GM23248 (cell line): Measurements from ENCODE around the gene RAB3IL1. TPM values are rescaled to one million over a fixed set of nuclear protein-coding genes. Genes with fewer than 3 reads are reported as not detected.

Experiments used
- DNase-seq: peaks from one replicate; pipeline ENCODE4 v3.0.0-alpha.2; 2015
- H2AFZ ChIP-seq: fragments of 200-600 bp; sonication (generic); 2 replicates; pipeline ENCODE4 v1.6.1; 2016; ENCODE audit warnings: antibody characterized with exemption
- H3F3A ChIP-seq: fragments of 200-600 bp; sonication (generic); 2 replicates; pipeline ENCODE4 v1.6.1; 2016; ENCODE audit warnings: mild to moderate bottlenecking, antibody characterized with exemption, mixed run types; ENCODE audit not compliant: insufficient read depth
- H3K27ac ChIP-seq: fragments of 200-600 bp; sonication (generic); 2 replicates; pipeline ENCODE4 v1.5.1; 2016; ENCODE audit warnings: mild to moderate bottlenecking
- H3K27me3 ChIP-seq: fragments of 200-600 bp; sonication (generic); replicated peaks from 2 replicates; pipeline ENCODE4 v1.6.1; 2016; ENCODE audit warnings: mild to moderate bottlenecking; ENCODE audit not compliant: insufficient read depth
- H3K36me3 ChIP-seq: fragments of 200-600 bp; sonication (generic); 2 replicates; pipeline ENCODE4 v1.6.1; 2016; ENCODE audit warnings: low read depth, mild to moderate bottlenecking
- H3K4me1 ChIP-seq: fragments of 200-600 bp; sonication (generic); 2 replicates; pipeline ENCODE4 v1.6.1; 2016; ENCODE audit warnings: mild to moderate bottlenecking; ENCODE audit not compliant: insufficient read depth
- H3K4me2 ChIP-seq: fragments of 200-600 bp; sonication (generic); one replicate; pipeline ENCODE4 v1.6.1; 2016; ENCODE audit warnings: mild to moderate bottlenecking; ENCODE audit not compliant: unreplicated experiment
- H3K4me3 ChIP-seq: fragments of 200-600 bp; sonication (generic); 2 replicates; pipeline ENCODE4 v1.5.1; 2016; ENCODE audit warnings: mild to moderate bottlenecking
- H3K79me2 ChIP-seq: fragments of 200-600 bp; sonication (generic); 2 replicates; pipeline ENCODE4 v1.6.1; 2016; ENCODE audit warnings: mild to moderate bottlenecking; ENCODE audit not compliant: insufficient read depth
- H3K9ac ChIP-seq: fragments of 200-600 bp; sonication (generic); 2 replicates; pipeline ENCODE4 v1.6.1; 2016; ENCODE audit warnings: mild to moderate bottlenecking
- H3K9me2 ChIP-seq: fragments of 200-600 bp; sonication (generic); 2 replicates; pipeline ENCODE4 v1.6.1; 2016; ENCODE audit warnings: mixed run types, mild to moderate bottlenecking, moderate library complexity; ENCODE audit not compliant: insufficient read depth
- H3K9me3 ChIP-seq: fragments of 200-600 bp; sonication (generic); one replicate; pipeline ENCODE4 v1.6.1; 2017; ENCODE audit warnings: low read depth
- H4K20me1 ChIP-seq: fragments of 200-600 bp; sonication (generic); 2 replicates; pipeline ENCODE4 v1.6.0; 2016; ENCODE audit not compliant: insufficient read depth
- EZH2 ChIP-seq: fragments of 200-600 bp; sonication (generic); IDR thresholded peaks from 2 replicates; pipeline ENCODE4 v1.6.1; 2018; ENCODE audit warnings: antibody characterized with exemption, mild to moderate bottlenecking; ENCODE audit not compliant: insufficient read depth, poor library complexity, severe bottlenecking
- EZH2phosphoT487 ChIP-seq: fragments of 200-600 bp; sonication (generic); IDR thresholded peaks from 2 replicates; pipeline ENCODE4 v1.6.1; 2018; ENCODE audit warnings: antibody characterized with exemption, moderate library complexity, mild to moderate bottlenecking, low read depth; ENCODE audit not compliant: insufficient read depth
- WGBS, 2 experiments: methylation state at CpG; one replicate each; pipeline ENCODE4 v1.1.6; 2015 to 2017; ENCODE audit warnings: low lambda C conversion rate in 2 of 2, low coverage in 1 of 2; ENCODE audit errors: missing lambda C conversion rate in 2 of 2; 5-methylcytosine and 5-hydroxymethylcytosine counted together
- in situ Hi-C: fragments of 300-500 bp; cut with MboI; formaldehyde crosslinking; loops from 2 replicates; pipeline ENCODE4 v1.15.0; 2020
- polyA plus RNA-seq: library from polyadenylated mRNA; unstranded; fragments of >200 nt; fragmentation: Nextera tagmentation; extraction: Ambion mirVana; gene quantifications from 2 replicates; pipeline ENCODE4 v1.2.1, GENCODE V29; 2016
- total RNA-seq: library from RNA; depleted of rRNA; stranded (reverse); fragments of >200 nt; shearing (Covaris generic); gene quantifications from 2 replicates; pipeline ENCODE4 v1.2.3, GENCODE V29; 2014

The RAB3IL1 gene
- total and polyA plus RNA-seq, 2 experiments from 2014 or later = 3.3 to 6.6 TPM

DNA sequence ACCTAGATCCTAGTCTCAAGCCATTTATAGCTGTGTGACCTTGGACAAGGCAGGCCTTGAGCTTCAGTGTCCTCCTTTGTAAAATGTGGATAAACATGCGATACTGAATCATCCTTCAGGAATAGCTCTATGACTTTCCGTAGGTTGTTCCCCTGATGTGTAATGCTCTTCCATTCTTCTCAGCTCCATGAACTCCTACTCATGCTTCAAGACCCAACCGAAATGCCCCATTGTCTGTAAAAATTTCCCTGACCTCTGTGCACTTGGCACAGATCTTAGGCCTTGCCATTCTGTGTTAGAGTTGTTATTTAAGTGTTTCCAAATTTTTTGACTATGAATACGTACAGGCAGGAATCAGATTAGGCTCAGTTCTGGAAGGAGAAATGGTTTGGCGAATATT is 29.5 kb upstream of the RAB3IL1 start:
- peaks cover 21% of the 10 kb centered on the region for H3K4me1 ChIP-seq
- no peaks in the 10 kb centered on the region for H3K36me3 ChIP-seq
- H3K9ac ChIP-seq = no peak overlapping the region
- in situ Hi-C loops = loop anchor here (10.0 kb wide), 1 partner anchor 62 kb away; no protein-coding TSS in a partner anchor
- DNase-seq = no peak
- TF ChIP-seq EZH2phosphoT487 = no peak
- H3K79me2 ChIP-seq = no peaks in the 10 kb centered on the region
- 92 to 97% methylated on average over 5 of the region's 5 CpGs for WGBS, 2 experiments
- H2AFZ ChIP-seq = no peak overlapping the region
- no peak overlapping the region for H3K4me2 ChIP-seq
- H4K20me1 ChIP-seq = no peaks in the 10 kb centered on the region
- H3K27ac ChIP-seq = no peak overlapping the region
- no peaks in the 10 kb centered on the region for H3K9me3 ChIP-seq
- no peak overlapping the region for H3K4me3 ChIP-seq
- H3K27me3 ChIP-seq = no peaks in the 10 kb centered on the region
- no peaks in the 10 kb centered on the region for H3K9me2 ChIP-seq
- H3F3A ChIP-seq = no peaks in the 10 kb centered on the region

DNA sequence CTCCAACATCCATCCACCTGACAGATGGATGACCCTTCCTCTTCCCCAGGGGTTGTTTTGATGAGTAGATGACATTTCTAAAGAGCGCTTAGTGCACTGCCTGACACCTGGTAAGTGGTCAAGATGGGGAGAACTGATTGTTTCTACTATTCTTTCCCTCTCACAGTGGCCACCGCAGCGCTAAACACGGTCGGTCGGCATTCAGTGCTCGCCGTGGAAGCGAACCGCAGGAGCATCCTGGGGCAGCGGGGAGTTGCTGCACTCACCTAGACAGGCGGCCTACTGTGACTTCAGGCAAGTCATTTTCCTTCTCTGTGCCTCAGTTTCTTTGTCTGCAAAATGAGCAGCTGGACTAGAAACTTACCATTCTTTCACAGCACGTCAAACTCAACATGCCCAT is 27.8 kb upstream of the RAB3IL1 start:
- 92 to 95% methylated on average over 13 of the region's 13 CpGs for WGBS, 2 experiments
- Histone ChIP-seq H2AFZ (no peak overlapping the region), H3K4me1 (peaks cover 20% of the 10 kb centered on the region), H3K27me3 (no peaks in the 10 kb centered on the region), H3K4me2 (no peak overlapping the region), H3F3A (no peaks in the 10 kb centered on the region), H3K36me3 (no peaks in the 10 kb centered on the region), H3K79me2 (no peaks in the 10 kb centered on the region), H4K20me1 (no peaks in the 10 kb centered on the region), H3K9me3 (no peaks in the 10 kb centered on the region), H3K9me2 (no peaks in the 10 kb centered on the region), H3K4me3 (no peak overlapping the region), H3K9ac (no peak overlapping the region), H3K27ac (no peak overlapping the region)
- in situ Hi-C loops = loop anchor here (10.0 kb wide), 1 partner anchor 60 kb away; no protein-coding TSS in a partner anchor
- TF ChIP-seq EZH2 (no peak), EZH2phosphoT487 (no peak)
- DNase-seq = no peak

DNA sequence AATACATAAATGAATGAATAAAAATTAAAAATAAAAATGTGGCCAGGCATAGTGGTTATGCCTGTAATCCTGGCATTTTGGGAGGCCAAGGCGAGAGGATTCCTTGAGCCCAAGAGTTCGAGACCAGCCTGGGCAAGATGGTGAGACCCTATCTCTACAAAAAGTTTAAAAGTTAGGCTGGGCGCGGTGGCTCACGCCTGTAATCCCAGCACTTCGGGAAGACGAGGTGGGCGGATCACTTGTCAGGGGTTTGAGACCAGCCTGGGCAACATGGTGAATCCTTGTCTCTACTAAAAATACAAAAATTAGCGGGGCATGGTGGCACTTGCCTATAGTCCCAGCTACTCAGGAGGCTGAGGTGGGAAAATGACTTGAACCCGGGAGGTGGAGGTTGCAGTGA is 23.1 kb upstream of the RAB3IL1 start:
- DNase-seq = no peak
- in situ Hi-C loops = loop anchor here (10.0 kb wide), 1 partner anchor 56 kb away; no protein-coding TSS in a partner anchor

DNA sequence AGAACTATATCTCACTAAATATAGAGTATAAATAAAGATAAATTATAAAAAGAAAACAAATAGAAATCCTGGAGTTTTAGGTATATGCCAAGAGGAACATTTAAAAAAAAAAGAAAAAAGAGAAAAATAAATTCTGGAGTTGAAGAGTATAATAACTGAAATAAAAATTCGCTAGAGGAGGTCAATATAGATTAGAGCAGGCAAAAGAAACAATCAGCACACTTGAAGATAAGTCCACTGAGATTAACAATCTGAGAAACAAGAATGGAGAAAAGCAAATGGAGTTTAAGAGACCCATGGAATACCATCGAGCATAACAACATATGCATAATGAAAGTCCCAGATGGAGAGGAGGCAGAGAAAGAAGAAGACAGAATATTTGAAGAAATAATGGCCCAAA is 18.5 kb upstream of the RAB3IL1 start:
- Histone ChIP-seq H3F3A (no peaks in the 10 kb centered on the region), H2AFZ (no peak overlapping the region), H3K27me3 (no peaks in the 10 kb centered on the region; the same call in 1 of the 2 replicates), H3K9ac (no peak overlapping the region), H3K4me1 (no peaks in the 10 kb centered on the region), H3K9me2 (no peaks in the 10 kb centered on the region), H3K79me2 (no peaks in the 10 kb centered on the region), H3K27ac (no peak overlapping the region), H3K36me3 (no peaks in the 10 kb centered on the region), H3K4me2 (no peak overlapping the region), H4K20me1 (no peaks in the 10 kb centered on the region), H3K9me3 (no peaks in the 10 kb centered on the region), H3K4me3 (no peak overlapping the region)
- in situ Hi-C loops = no loop called here
- no peak for DNase-seq
- 39 to 44% methylated on average over 2 of the region's 2 CpGs for WGBS, 2 experiments
- no peak for TF ChIP-seq EZH2
- TF ChIP-seq EZH2phosphoT487 = no peak

More for the DNA sequence above, 23.1 kb upstream of the RAB3IL1 start:
- no peaks in the 10 kb centered on the region for H3K9me2 ChIP-seq
- no peaks in the 10 kb centered on the region for H3K9me3 ChIP-seq
- H3K27me3 ChIP-seq = no peaks in the 10 kb centered on the region; the same call in 1 of the 2 replicates
- no peak for TF ChIP-seq EZH2phosphoT487
- no peak for TF ChIP-seq EZH2
- no peaks in the 10 kb centered on the region for H4K20me1 ChIP-seq
- H3K36me3 ChIP-seq = no peaks in the 10 kb centered on the region
- H3K4me3 ChIP-seq = no peak overlapping the region
- no peak overlapping the region for H2AFZ ChIP-seq
- H3K9ac ChIP-seq = no peak overlapping the region
- no peaks in the 10 kb centered on the region for H3K4me1 ChIP-seq
- no peaks in the 10 kb centered on the region for H3K79me2 ChIP-seq
- H3K27ac ChIP-seq = no peak overlapping the region
- 76 to 81% methylated on average over 10 of the region's 10 CpGs for WGBS, 2 experiments
- H3F3A ChIP-seq = no peaks in the 10 kb centered on the region
- no peak overlapping the region for H3K4me2 ChIP-seq

DNA sequence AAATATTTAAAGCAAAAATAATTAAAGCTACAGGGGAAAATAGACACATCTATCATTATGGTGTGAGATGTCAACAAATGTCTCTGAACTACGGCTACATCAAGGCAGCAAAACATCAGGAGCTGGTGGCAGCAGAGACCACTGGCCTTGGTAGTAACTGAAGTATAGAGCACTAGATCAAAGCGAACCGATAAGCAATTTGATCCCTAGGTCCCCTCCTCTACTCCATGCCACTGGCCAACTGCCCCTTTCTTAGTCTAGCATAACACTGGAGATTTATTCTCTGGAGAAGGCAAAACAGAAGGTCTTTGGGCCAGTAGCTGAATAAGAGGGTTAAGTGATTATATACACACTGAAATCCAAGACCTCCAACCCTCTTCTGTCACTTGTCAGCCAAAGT is 13.6 kb upstream of the RAB3IL1 start:
- H3F3A ChIP-seq = no peaks in the 10 kb centered on the region
- in situ Hi-C loops = no loop called here
- no peak for TF ChIP-seq EZH2phosphoT487
- no peak for TF ChIP-seq EZH2
- H3K36me3 ChIP-seq = no peaks in the 10 kb centered on the region
- no peaks in the 10 kb centered on the region for H3K9me2 ChIP-seq
- no peak overlapping the region for H2AFZ ChIP-seq
- H4K20me1 ChIP-seq = no peaks in the 10 kb centered on the region
- no peaks in the 10 kb centered on the region for H3K79me2 ChIP-seq
- H3K4me1 ChIP-seq = no peaks in the 10 kb centered on the region
- 85 to 89% methylated on average over 3 of the region's 3 CpGs for WGBS, 2 experiments
- no peaks in the 10 kb centered on the region for H3K9me3 ChIP-seq
- no peak overlapping the region for H3K4me3 ChIP-seq
- no peak overlapping the region for H3K27ac ChIP-seq
- no peak overlapping the region for H3K9ac ChIP-seq
- DNase-seq = no peak
- H3K4me2 ChIP-seq = no peak overlapping the region
- H3K27me3 ChIP-seq = no peaks in the 10 kb centered on the region
